A673 (cell line): Measurements from ENCODE around the gene CD28. TPM values are rescaled to one million over a fixed set of nuclear protein-coding genes. Genes with fewer than 3 reads are reported as not detected.

Experiments used
- BruUV-seq: library from RNA; stranded (reverse); fragments of 400-500 nt; replicated peaks from 2 replicates; lab custom pipeline; 2021; lab: Mats Ljungman, UMichigan
- CTCF ChIA-PET: fragments of 300-600 bp; sonication (Branson Sonifier 250); formaldehyde crosslinking; loops from one replicate; lab custom pipeline; 2022; ENCODE audit warnings: antibody characterized with exemption; lab: Charles Lee
- POLR2A ChIA-PET: fragments of 300-600 bp; sonication (Branson Sonifier 250); formaldehyde crosslinking; loops from one replicate; lab custom pipeline; 2022; ENCODE audit warnings: antibody characterized with exemption; ENCODE audit not compliant: low non-redundant PET; lab: Charles Lee
- DNase-seq: peaks from one replicate; pipeline ENCODE4 v3.0.0-alpha.2; 2015; ENCODE audit warnings: low spot score
- H3K27ac ChIP-seq: fragments of 200-600 bp; sonication (generic); 2 replicates; pipeline ENCODE4 v1.5.1; 2016; ENCODE audit warnings: mixed run types, low read depth, mild to moderate bottlenecking, mixed read lengths, antibody characterized with exemption, low read length; ENCODE audit not compliant: poor library complexity, severe bottlenecking
- H3K27me3 ChIP-seq: fragments of 200-600 bp; sonication (generic); replicated peaks from 2 replicates; pipeline ENCODE4 v1.6.1; 2017; ENCODE audit warnings: mixed run types, low read depth, mild to moderate bottlenecking, mixed read lengths, antibody characterized with exemption, low read length; ENCODE audit not compliant: insufficient read depth, poor library complexity
- H3K36me3 ChIP-seq: fragments of 200-600 bp; sonication (generic); 2 replicates; pipeline ENCODE4 v1.6.1; 2016; ENCODE audit warnings: mixed run types, mild to moderate bottlenecking, mixed read lengths, antibody characterized with exemption, low read length; ENCODE audit not compliant: insufficient read depth, poor library complexity, severe bottlenecking
- H3K4me1 ChIP-seq: fragments of 200-600 bp; sonication (generic); 2 replicates; pipeline ENCODE4 v1.6.1; 2017; ENCODE audit warnings: mixed run types, mild to moderate bottlenecking, mixed read lengths, antibody characterized with exemption, low read length; ENCODE audit not compliant: insufficient read depth, poor library complexity, severe bottlenecking
- H3K4me3 ChIP-seq: fragments of 200-600 bp; sonication (generic); 2 replicates; pipeline ENCODE4 v1.5.1; 2016; ENCODE audit warnings: low read depth, mixed run types, mild to moderate bottlenecking, mixed read lengths, low read length; ENCODE audit not compliant: poor library complexity, severe bottlenecking
- H3K9me3 ChIP-seq: fragments of 200-600 bp; sonication (generic); 2 replicates; pipeline ENCODE4 v1.6.1; 2016; ENCODE audit warnings: mixed run types, low read depth, mild to moderate bottlenecking, mixed read lengths, antibody characterized with exemption, low read length; ENCODE audit not compliant: poor library complexity, severe bottlenecking
- CTCF ChIP-seq: fragments of 300-800, 200-600 bp; sonication (generic); conservative IDR thresholded peaks from 2 replicates; pipeline ENCODE4 v1.5.1; 2017; ENCODE audit warnings: low read depth, mild to moderate bottlenecking, antibody characterized with exemption, low read length, moderate library complexity, mixed read lengths
- EZH2 ChIP-seq: fragments of 200-600 bp; sonication (generic); IDR thresholded peaks from 2 replicates; pipeline ENCODE4 v1.6.1; 2017; ENCODE audit warnings: borderline replicate concordance, low read depth, mild to moderate bottlenecking, mixed read lengths, antibody characterized with exemption, low read length; ENCODE audit not compliant: poor library complexity, severe bottlenecking
- intact Hi-C: fragments of 100-400 bp; cut with micrococcal nuclease; formaldehyde crosslinking; loops from one replicate; pipeline ENCODE4 v1.10.0; 2022; ENCODE audit not compliant: unreplicated experiment
- total RNA-seq: library from RNA; stranded (reverse); gene quantifications from 2 replicates; pipeline ENCODE4 v1.2.3, GENCODE V29; 2021

Gene CD28
- total RNA-seq, 1 experiment from 2014 or later, result not detected

- DNase-seq, result no peak
- intact Hi-C loops, result no loop called here
- Histone ChIP-seq H3K4me1 (no peaks in the 10 kb centered on the region), H3K9me3 (no peaks in the 10 kb centered on the region), H3K36me3 (no peaks in the 10 kb centered on the region), H3K4me3 (no peak overlapping the region), H3K27ac (no peak overlapping the region), H3K27me3 (no peaks in the 10 kb centered on the region)
- no TSS peak for BruUV-seq
- POLR2A ChIA-PET, result no interaction called here
- TF ChIP-seq EZH2 (no peak), CTCF (no peak)
- CTCF ChIA-PET, result no interaction called here
Measured at GRCh38 chr2:203728321-203728720, 21.9 kb downstream of the CD28 start.

GRCh38 chr2:203730076-203730729 is 23.8 kb downstream of the CD28 start:
- BruUV-seq, result no TSS peak
- intact Hi-C loops, result no loop called here

GRCh38 chr2:203730883-203731282 is 24.4 kb downstream of the CD28 start:
- intact Hi-C loops, result no loop called here
- H3K36me3 ChIP-seq, result no peaks in the 10 kb centered on the region
- POLR2A ChIA-PET, result no interaction called here
- no peaks in the 10 kb centered on the region for H3K27me3 ChIP-seq
- no peaks in the 10 kb centered on the region for H3K9me3 ChIP-seq
- no peak for DNase-seq
- H3K4me3 ChIP-seq, result no peak overlapping the region
- no peak for TF ChIP-seq EZH2
- TF ChIP-seq CTCF, result no peak
- no peak overlapping the region for H3K27ac ChIP-seq
- CTCF ChIA-PET, result no interaction called here
- no TSS peak for BruUV-seq
- H3K4me1 ChIP-seq, result no peaks in the 10 kb centered on the region

More at GRCh38 chr2:203730076-203730729, 23.8 kb downstream of the CD28 start:
- H3K4me1 ChIP-seq, result no peaks in the 10 kb centered on the region
- H3K9me3 ChIP-seq, result no peaks in the 10 kb centered on the region
- H3K36me3 ChIP-seq, result no peaks in the 10 kb centered on the region
- ChIA-PET CTCF (no interaction called here), POLR2A (no interaction called here)
- H3K27ac ChIP-seq, result no peak overlapping the region
- DNase-seq, result no peak
- no peaks in the 10 kb centered on the region for H3K27me3 ChIP-seq
- no peak overlapping the region for H3K4me3 ChIP-seq
- no peak for TF ChIP-seq EZH2
- no peak for TF ChIP-seq CTCF
